Measurements from ENCODE around the gene MYO1G.
A peak's percentile ranks its signal among the peaks of the same experiment; 100 is the strongest.

MYO1G gene

GRCh38 chr7:44965937-44966730 is 12.7 kb downstream of the MYO1G start:
- no peak for DNase-seq

GRCh38 chr7:44965441-44965903 is 13.3 kb downstream of the MYO1G start:
- no peak for DNase-seq

GRCh38 chr7:44964831-44965440 is 13.9 kb downstream of the MYO1G start:
- no peak for DNase-seq

DNA sequence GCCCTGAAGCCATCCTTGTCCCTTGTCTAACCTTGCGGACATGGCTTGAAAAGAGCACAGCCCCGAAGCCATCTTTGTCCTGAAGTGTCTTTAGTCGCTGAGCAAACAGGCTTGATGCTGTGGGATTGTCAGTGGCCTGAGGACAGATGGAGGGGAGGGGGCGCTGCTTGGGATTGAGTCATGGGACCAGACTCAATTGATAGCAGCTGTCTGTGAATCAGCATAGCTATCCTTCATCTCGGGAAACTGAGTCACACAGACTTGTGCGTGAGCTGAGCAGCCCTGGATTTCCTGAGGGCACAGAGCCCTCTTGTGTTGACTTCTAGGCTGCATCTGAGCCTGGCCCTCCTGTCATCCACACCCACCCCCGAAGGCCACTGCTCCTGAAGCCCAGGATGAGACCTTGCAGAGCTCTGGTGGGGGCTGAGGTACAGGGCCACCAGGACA is 14.4 kb downstream of the MYO1G start:
- peak; percentile 89 for DNase-seq

- DNase-seq = no peak
Measured at GRCh38 chr7:44963364-44964290, 15.2 kb downstream of the MYO1G start.

DNA sequence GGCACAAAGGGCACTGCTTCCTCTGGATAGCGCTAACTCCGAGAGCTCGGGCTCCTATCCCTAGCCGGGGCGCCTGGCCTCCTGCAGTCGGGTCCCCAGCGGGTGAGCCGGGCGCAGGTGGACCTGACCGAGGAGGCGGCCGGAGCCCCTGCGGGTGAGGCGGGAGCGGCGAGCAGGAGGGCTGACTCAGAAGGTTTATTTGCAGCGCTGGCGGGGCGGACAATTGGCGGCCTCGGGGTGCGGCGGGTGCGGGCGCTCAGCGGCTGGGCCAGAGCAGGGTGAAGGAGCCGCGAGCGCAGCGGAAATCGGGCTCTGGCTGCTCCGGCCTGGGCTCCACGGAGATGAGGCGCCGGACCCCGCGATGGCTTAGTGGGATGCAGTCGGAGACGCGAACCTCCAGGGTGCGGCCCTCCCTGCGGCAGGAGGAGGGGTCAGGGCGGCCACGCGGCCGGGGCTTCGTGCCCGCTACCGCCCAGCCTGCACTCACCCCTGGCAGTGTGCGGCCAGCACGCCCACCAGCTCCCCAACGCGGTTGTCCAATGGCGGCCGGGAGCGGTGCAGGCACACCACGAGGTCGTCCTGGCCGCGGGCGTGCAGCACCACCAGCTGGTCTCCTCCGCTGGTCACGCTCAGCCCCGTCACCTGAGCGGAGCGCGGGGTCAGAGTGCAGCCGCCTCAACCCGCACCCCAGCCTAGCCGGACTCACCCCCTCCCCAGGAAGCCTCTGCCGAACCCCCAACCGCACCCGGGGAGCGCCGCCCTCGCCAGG is 16.1 kb downstream of the MYO1G start:
- no peak for DNase-seq

GRCh38 chr7:44961844-44962482 is 16.9 kb downstream of the MYO1G start:
- no peak for DNase-seq

DNA sequence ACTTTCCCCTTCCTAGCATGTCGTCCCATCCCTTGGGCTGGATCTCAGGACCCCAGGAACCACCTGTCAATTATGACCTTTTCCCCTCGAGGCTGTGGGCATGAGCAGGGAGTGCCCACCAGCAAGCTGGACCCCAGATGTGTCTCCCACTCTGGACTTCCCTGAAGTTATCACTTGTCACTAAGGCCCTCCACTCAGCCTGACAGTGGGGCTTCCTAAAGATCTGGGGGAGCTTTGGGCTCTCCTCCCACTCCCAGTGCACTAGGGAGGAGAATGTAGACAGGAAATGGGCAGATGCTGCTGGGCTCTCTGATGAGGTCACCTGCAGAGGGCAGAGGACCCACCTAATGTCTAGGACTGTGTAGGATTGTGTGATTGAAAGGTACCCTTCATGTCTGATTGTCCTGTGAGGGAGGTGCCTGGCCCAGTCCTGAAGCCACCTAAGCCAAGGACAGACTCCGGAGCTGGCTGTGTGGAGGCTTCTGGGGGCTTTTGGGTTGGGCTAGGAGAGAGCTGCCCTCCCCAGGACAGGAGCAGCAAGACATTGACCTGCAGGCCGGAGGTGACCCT is 18.7 kb downstream of the MYO1G start:
- DNase-seq = no peak

DNA sequence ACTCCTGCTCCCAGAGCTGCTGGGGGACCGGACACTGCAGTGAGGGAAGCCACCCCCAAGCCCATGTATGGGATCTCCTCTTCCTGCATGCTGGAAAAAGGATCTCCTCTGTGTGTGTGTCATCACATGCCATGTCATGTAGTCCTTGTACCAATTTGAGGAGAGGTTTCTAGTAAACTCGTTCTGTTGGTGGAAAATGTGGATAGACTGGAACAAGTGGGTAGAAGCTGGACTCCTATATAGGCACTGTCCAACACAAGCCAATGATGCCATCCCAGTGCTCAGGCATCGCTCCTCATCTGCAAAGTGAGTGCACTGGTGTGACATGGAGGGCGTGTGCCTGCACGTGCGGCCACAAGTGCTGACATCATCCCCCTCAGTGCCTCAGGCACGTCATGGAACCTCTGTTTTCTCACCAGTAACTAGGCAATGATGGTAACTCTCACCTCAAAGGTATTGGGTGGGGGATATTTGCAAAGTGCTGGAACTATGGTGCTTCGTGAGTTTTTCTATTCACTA is 19.3 kb downstream of the MYO1G start:
- no peak for DNase-seq

GRCh38 chr7:44958645-44959344 is 20.0 kb downstream of the MYO1G start:
- DNase-seq = no peak

- DNase-seq = no peak
Measured at GRCh38 chr7:44956157-44956766, 22.6 kb downstream of the MYO1G start.

GRCh38 chr7:44955733-44956132 is 23.1 kb downstream of the MYO1G start:
- DNase-seq = no peak

DNA sequence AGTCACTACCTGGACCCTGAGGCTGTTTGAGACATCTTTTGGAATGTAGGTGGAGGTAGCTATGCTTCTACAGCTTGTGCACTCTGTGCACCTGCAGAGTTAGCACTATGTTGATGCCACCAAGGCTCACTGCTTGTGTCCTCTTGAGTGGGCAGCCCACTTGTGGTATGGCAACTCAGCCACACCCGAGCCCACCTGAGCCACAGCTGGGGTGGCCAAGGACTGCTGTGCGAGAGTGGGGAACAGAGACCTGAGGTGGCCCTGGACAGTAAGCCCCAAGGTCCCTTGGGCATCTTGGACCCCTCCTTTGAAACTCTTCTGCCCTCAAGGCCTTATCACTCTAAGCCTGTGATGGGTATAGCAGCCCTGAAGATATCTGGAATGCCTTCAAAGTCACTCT is 25.7 kb downstream of the MYO1G start:
- no peak for DNase-seq

GRCh38 chr7:44949303-44949702 is 29.5 kb downstream of the MYO1G start:
- DNase-seq = no peak

- no peak for DNase-seq
Measured at GRCh38 chr7:44945479-44945878, 33.3 kb downstream of the MYO1G start.

DNA sequence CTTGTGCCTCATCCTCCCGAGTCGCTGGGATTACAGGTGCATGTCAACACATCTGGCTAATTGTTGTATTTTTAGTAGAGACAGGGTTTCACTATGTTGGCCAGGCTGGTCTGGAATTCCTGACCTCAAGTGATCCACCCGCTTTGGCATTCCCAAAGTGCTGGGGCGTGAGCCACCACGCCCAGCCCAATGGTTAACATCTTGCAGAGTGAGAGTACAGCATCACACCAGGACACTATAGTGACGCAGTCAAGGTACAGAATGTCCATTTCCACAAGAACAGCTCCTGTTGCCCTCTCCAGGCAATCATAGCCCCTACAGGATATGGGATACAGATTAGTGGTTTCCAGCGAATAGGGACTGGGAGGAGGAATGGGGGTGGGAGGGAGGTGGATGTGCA is 34.0 kb downstream of the MYO1G start:
- no peak for DNase-seq

GRCh38 chr7:44943631-44944030 is 35.2 kb downstream of the MYO1G start:
- DNase-seq = no peak

DNA sequence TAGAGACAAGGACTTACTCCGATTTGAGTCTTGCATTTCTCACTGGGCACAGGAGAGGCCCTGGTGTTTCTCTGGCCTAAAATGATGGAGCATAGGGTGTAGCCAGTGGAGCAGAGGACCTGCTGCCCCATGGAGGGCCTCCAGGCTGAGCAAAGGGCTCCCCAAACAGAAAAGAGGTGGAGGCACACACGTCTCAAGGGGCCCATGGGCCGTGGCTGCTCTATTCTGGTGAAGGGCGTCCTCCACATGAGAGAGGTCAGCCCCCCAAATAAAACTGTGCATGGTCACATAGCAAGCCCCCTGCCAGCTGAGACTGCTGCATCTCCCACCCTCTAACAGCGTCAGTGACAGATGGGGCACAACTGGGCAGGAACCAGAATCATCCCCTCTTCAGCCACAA is 41.4 kb downstream of the MYO1G start:
- DNase-seq = no peak

GRCh38 chr7:44936322-44936721 is 42.5 kb downstream of the MYO1G start:
- DNase-seq = no peak

DNA sequence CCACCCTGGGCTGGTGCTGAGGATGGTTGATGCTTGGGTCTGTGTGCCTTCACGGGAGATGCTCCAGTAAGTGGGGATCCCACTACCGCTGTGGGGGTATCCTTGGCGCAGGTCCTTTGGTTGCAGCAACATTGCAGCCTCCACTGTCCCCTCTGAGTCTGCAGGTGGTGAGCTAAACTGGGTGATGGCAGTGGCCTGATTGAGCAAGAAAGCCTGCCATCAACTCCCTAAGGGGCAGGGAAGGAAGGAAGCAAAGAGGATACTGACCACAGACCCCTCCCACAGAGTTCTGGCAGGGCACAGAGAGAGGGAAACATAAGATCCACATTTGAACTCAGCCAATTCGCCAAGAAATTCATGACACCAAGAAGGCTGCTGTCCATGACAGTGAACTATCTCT is 43.2 kb downstream of the MYO1G start:
- no peak for DNase-seq
